SK-N-SH treated with all-trans-retinoic acid at 6 μM for 48 hours (cell line): ENCODE measurements around the gene ANTXRL.

ENCODE experiments used
- ARNTL ChIP-seq: fragments of 450-650 bp; formaldehyde crosslinking; IDR thresholded peaks from 2 replicates; pipeline ENCODE4 v1.5.0; 2020; ENCODE audit warnings: low read depth, mild to moderate bottlenecking, moderate library complexity, borderline replicate concordance
- BACH2 ChIP-seq: fragments of 250-450 bp; sonication (Bioruptor Pico); IDR thresholded peaks from 2 replicates; pipeline ENCODE4 v1.9.0; 2021; ENCODE audit warnings: mild to moderate bottlenecking, borderline replicate concordance
- CSDC2 ChIP-seq: fragments of 250-450 bp; sonication (Bioruptor Pico); IDR thresholded peaks from 2 replicates; pipeline ENCODE4 v1.5.0; 2020; ENCODE audit warnings: mild to moderate bottlenecking, moderate library complexity
- GLIS3 ChIP-seq: fragments of 250-450 bp; sonication (Bioruptor Pico); IDR thresholded peaks from 2 replicates; pipeline ENCODE4 v1.5.0; 2020; ENCODE audit warnings: mild to moderate bottlenecking, moderate library complexity
- PPARA ChIP-seq: fragments of 250-450 bp; sonication (Bioruptor Pico); IDR thresholded peaks from 2 replicates; pipeline ENCODE4 v1.5.0; 2020; ENCODE audit warnings: mild to moderate bottlenecking, borderline replicate concordance
- TCF4 ChIP-seq: fragments of 250-450 bp; sonication (Bioruptor Pico); IDR thresholded peaks from 2 replicates; pipeline ENCODE4 v1.8.0; 2021; ENCODE audit warnings: mild to moderate bottlenecking, moderate library complexity, borderline replicate concordance
- ZFP3 ChIP-seq: fragments of 250-450 bp; sonication (Bioruptor Pico); IDR thresholded peaks from 2 replicates; pipeline ENCODE4 v1.5.0; 2020; ENCODE audit warnings: mild to moderate bottlenecking, moderate library complexity
- ZFP30 ChIP-seq: fragments of 450-650 bp; formaldehyde crosslinking; IDR thresholded peaks from 2 replicates; pipeline ENCODE4 v1.5.0; 2022; ENCODE audit warnings: mild to moderate bottlenecking, moderate library complexity
- ZNF8 ChIP-seq: fragments of 450-650 bp; formaldehyde crosslinking; IDR thresholded peaks from 2 replicates; pipeline ENCODE4 v1.5.0; 2020; ENCODE audit warnings: mild to moderate bottlenecking, moderate library complexity
- TF ChIP-seq, protein P1 (sequence below): fragments of 250-450 bp; sonication (Bioruptor Pico); IDR thresholded peaks from 2 replicates; pipeline ENCODE4 v1.8.0; 2020; ENCODE audit warnings: mild to moderate bottlenecking, moderate library complexity, borderline replicate concordance
- TF ChIP-seq, protein P2 (sequence below): fragments of 250-450 bp; sonication (Bioruptor Pico); IDR thresholded peaks from 2 replicates; pipeline ENCODE4 v1.8.0; 2021; ENCODE audit warnings: low read depth, mild to moderate bottlenecking, moderate library complexity, borderline replicate concordance
- TF ChIP-seq, protein P3 (sequence below): fragments of 250-450 bp; sonication (Bioruptor Pico); IDR thresholded peaks from 2 replicates; pipeline ENCODE4 v1.5.1; 2020; ENCODE audit warnings: low read depth, mild to moderate bottlenecking, moderate library complexity
- TF ChIP-seq, protein P4 (sequence below): fragments of 250-450 bp; sonication (Bioruptor Pico); IDR thresholded peaks from 2 replicates; pipeline ENCODE4 v1.5.0; 2020; ENCODE audit warnings: mild to moderate bottlenecking, moderate library complexity

DNA sequence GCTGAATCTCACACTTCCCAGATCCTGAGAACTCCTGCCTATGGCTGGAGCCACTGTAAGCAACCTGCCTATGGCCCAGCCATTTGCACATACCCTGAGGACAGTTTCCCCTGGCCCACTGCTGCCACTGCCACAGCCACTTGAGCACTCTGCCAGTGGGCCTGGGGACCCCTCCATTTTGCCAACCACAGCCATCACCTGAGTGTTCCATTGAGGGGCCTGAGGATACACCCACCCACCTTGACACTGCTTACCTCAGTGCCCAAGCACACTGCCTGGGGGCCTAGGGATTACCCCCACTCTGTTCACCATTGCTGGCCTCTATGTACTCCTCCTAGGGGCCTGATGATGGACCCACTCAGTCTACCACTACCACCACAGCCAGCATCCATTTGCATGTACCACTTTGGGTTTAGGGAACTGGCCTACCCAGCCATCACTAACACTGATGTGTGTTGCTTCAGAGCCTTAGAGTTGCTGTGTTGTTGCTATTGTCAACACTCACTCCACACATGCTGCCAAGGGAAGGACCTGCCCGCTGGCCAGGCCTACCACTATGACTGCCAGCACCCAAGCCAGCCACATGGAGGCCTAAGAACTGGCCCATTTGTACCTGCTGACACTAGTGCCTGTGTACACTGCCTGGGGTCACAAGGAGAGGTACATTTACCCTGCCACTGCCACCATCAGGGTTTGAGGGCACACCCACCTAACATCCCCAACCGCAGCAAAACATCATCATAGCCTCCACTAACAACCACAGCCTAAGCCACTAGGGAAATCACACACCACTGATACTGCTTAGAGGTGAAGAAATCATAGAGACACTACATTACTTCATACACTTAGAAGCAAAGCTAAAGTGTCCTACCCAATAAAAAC is 45.9 kb upstream of the ANTXRL start:
- TF ChIP-seq, protein P1, sequence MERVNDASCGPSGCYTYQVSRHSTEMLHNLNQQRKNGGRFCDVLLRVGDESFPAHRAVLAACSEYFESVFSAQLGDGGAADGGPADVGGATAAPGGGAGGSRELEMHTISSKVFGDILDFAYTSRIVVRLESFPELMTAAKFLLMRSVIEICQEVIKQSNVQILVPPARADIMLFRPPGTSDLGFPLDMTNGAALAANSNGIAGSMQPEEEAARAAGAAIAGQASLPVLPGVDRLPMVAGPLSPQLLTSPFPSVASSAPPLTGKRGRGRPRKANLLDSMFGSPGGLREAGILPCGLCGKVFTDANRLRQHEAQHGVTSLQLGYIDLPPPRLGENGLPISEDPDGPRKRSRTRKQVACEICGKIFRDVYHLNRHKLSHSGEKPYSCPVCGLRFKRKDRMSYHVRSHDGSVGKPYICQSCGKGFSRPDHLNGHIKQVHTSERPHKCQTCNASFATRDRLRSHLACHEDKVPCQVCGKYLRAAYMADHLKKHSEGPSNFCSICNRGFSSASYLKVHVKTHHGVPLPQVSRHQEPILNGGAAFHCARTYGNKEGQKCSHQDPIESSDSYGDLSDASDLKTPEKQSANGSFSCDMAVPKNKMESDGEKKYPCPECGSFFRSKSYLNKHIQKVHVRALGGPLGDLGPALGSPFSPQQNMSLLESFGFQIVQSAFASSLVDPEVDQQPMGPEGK = no peak
- no peak for TF ChIP-seq GLIS3
- TF ChIP-seq, protein P2, sequence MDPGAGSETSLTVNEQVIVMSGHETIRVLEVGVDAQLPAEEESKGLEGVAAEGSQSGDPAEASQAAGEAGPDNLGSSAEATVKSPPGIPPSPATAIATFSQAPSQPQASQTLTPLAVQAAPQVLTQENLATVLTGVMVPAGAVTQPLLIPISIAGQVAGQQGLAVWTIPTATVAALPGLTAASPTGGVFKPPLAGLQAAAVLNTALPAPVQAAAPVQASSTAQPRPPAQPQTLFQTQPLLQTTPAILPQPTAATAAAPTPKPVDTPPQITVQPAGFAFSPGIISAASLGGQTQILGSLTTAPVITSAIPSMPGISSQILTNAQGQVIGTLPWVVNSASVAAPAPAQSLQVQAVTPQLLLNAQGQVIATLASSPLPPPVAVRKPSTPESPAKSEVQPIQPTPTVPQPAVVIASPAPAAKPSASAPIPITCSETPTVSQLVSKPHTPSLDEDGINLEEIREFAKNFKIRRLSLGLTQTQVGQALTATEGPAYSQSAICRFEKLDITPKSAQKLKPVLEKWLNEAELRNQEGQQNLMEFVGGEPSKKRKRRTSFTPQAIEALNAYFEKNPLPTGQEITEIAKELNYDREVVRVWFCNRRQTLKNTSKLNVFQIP (CRISPR knock-in tag) = no peak
- no peak for TF ChIP-seq ZNF8 (CRISPR knock-in tag)
- TF ChIP-seq, protein P3, sequence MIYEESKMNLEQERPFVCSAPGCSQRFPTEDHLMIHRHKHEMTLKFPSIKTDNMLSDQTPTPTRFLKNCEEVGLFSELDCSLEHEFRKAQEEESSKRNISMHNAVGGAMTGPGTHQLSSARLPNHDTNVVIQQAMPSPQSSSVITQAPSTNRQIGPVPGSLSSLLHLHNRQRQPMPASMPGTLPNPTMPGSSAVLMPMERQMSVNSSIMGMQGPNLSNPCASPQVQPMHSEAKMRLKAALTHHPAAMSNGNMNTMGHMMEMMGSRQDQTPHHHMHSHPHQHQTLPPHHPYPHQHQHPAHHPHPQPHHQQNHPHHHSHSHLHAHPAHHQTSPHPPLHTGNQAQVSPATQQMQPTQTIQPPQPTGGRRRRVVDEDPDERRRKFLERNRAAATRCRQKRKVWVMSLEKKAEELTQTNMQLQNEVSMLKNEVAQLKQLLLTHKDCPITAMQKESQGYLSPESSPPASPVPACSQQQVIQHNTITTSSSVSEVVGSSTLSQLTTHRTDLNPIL = no peak
- TF ChIP-seq TCF4 = no peak
- TF ChIP-seq PPARA (CRISPR knock-in tag) = no peak
- no peak for TF ChIP-seq ARNTL
- no peak for TF ChIP-seq ZFP3 (CRISPR knock-in tag)
- TF ChIP-seq, protein P4, sequence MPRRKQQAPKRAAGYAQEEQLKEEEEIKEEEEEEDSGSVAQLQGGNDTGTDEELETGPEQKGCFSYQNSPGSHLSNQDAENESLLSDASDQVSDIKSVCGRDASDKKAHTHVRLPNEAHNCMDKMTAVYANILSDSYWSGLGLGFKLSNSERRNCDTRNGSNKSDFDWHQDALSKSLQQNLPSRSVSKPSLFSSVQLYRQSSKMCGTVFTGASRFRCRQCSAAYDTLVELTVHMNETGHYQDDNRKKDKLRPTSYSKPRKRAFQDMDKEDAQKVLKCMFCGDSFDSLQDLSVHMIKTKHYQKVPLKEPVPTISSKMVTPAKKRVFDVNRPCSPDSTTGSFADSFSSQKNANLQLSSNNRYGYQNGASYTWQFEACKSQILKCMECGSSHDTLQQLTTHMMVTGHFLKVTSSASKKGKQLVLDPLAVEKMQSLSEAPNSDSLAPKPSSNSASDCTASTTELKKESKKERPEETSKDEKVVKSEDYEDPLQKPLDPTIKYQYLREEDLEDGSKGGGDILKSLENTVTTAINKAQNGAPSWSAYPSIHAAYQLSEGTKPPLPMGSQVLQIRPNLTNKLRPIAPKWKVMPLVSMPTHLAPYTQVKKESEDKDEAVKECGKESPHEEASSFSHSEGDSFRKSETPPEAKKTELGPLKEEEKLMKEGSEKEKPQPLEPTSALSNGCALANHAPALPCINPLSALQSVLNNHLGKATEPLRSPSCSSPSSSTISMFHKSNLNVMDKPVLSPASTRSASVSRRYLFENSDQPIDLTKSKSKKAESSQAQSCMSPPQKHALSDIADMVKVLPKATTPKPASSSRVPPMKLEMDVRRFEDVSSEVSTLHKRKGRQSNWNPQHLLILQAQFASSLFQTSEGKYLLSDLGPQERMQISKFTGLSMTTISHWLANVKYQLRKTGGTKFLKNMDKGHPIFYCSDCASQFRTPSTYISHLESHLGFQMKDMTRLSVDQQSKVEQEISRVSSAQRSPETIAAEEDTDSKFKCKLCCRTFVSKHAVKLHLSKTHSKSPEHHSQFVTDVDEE (CRISPR knock-in tag) = no peak
- TF ChIP-seq ZFP30 (CRISPR knock-in tag) = no peak
- no peak for TF ChIP-seq CSDC2 (CRISPR knock-in tag)
- no peak for TF ChIP-seq BACH2
